GM18508 (cell line): ENCODE results near the gene ZNF253.
"Not testable (repeated sequence)": the region's sequence is repeated elsewhere in the genome, so short reads cannot be mapped to it uniquely, and the experiment has no call there.

Source experiments
- ATAC-seq: cut with Tn5 transposase; IDR thresholded peaks from one replicate; pipeline ENCODE4 v1.9.1; 2021; ENCODE audit warnings: moderate number of reproducible peaks; ENCODE audit not compliant: insufficient read depth, unreplicated experiment

ZNF253 gene

DNA sequence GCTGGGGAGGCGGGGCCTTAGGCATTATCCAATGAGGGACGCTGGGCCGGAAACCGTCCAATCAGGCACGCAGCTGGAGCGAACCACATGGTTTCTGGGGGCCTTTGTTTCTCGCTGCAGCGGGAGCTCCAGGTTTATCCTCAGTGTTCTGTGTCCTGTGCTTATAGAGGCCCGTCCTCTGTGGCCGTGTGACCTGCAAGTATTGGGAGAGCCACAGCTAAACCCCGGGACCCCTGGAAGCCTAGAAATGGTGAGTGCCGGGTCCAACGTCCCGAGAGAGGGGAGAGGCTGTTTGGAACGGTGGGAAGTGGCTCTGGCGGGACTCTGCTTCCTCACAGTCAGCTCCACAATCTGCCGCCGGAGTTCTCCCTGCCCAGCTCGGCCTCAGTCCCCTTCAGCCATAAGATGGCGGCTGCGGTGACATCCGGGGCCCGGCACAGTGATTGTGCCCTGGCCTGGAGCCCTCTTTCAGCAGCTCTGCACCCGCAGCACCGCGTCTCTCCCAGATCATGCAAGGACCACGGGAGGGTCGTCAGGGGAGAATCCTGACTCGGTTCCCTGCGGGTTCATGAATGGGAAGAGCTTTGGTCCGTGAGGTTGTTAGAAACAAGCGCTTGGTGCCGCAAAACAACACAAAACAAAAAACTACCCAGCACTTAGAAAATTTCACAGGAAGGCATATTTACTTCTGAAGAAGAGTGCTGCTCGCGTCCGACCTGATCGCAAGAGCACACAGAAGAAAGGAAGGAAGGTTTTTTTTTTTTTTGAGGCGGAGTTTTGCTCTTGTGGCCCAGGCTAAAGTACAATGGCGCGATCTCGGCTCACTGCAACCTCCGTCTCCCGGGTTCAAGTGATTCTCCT, at the start of gene ZNF253:
ZNF253 (plus strand) TSS at position 133 of the 861 bp plus-strand sequence; CDS start at position 248, 115 bp downstream.
- peak; percentile 98 for ATAC-seq

DNA sequence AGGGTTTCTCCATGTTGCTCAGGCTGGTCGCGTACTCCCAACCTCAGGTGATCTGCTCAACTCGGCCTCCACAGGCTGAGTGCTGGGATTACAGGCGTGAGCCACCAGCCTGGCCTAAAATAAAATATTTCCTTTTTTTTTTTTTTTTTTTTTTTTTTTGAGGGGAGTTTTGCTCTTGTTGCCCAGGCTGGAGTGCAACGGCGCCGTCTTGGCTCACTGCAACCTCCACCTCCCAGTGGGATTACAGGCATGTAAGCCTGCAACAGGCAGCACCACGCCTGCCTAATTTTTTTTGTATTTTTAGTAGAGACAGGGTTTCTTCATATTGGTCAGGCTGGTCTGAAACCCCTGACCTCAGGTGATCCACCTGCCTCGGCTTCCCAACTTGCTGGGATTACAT, 49.0 kb upstream of the ZNF253 start:
- no peak for ATAC-seq

DNA sequence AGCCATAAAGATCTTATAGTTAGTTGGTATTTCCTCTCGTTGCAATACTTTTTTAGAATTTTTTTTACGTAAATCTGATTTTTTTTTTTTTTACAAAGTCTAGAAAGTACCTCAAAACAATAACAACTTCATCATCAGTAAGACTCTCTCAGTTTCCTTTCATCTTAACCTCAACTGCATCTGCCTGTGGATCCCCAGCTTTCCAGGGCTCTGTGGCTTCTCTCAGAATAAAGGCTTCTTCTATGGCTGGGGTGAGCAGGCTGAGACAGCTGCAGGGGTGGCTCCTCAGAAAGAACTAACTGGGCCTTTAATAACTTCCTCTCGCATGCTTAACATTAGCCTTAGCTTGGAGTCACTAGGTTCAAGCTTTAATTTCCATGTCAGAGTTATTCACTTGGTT, 48.3 kb upstream of the ZNF253 start:
- ATAC-seq, result no peak

DNA sequence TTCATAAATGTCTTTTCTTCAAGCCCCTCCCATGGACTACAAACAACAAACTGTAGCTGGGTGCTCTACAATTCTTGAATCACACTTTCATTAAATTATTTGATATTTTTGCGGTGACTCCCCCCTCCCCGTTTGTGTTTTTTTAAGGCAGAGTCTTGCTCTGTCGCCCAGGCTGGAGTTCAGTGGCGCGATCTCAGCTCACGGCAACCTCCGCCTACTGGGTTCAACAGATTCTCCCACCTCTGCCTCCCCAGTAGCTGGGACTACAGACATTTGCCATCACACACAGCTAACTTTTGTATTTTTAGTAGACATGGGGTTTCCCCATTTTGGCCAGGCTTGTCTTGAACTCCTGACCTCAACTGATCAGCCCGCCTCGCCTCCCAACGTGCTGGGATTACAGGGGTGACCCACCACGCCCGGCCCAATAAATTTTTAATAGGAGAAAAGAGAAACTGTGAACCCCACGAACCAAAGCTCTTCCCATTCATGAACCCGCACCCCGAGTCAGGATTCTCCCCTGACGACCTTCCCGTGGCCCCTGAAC, 44.8 kb upstream of the ZNF253 start:
- no peak for ATAC-seq

DNA sequence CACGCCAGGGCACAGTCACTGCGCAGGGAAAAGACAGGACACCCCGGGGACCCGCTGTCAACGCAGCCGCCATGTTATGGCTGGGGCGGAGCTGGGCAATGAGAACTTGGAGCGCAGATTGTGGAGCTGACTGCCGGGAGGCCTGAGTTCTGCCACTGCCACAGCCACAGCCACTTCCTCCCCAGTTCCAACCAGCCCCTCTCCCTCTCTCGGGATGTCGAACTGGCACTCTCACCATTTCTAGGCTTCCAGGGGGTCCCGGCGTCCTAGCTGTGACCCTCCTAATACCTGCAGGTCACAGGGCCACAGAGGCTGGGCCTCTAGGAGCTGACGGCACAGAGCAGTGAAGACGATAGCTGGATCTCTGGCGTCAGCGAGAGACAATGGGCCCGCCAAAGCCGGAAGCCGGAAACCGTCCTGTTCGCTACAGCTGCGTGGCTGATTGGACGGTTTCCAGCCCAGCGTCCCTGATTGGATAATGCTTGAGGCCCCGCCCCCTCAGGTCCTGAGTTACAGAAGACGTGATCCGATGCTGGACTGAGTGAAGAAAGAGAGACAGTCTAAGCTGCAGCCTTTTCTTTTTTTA, 44.2 kb upstream of the ZNF253 start, which contains the start of gene ZNF506:
ZNF506 (minus strand) TSS at position 385 of the 586 bp plus-strand sequence; CDS start at position 238, 147 bp downstream.
- peak; percentile 61 for ATAC-seq

DNA sequence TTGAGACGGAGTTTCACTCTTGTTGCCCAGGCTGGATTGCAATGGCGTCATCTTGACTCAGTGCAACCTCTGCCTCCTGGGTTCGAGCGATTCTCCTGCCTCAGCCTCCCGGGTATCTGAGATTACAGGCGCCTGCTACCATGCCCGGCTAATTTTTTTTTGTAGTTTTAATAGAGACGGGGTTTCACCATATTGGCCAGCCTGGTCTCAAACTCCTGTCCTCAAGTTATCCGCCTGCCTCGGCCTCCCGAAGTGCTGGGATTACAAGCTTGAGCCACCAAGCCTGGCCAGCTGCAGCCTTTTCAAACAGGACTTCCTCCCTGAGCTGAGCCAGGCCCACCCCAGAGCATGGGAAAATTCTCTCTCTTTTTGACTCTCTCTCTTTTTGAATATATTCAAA, 43.7 kb upstream of the ZNF253 start:
- ATAC-seq, result not testable (repeated sequence)

DNA sequence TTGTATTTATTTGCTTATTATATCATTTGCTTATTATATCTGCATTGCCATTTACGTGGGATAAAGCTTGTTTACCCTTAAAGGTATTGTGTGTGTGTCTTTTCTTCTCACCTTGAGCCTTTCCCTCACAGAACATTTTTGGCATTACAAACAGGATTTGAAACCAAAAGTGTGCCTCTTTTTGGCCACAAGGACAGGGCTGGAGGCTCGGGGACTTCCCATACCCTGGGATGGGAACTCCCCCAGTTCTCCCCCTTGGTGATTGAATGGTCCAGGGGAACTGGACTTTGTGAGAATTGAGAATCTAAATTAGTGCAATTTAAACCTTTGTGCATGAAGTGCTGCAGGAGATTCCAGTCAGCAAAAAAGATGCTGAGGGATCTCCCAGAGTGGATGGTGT, 41.8 kb upstream of the ZNF253 start:
- no peak for ATAC-seq

DNA sequence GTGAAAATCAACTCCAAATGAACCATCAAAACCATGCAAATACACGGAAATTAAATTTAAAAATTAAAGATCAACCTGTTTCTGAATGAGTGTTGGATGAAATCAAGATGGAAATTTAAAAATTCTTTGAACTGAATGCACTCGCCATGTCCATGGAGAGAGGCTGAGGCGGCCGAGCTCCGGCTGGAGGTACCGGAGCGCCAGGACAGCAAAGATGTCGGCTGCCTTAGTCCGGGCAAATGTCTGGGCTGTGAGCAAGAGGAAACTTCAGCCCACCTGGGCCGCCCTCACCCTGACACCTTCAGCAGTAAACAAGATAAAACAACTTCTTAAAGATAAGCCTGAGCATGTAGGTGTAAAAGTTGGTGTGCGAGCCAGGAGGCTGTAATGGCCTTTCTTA, 38.8 kb upstream of the ZNF253 start:
- ATAC-seq, result no peak

DNA sequence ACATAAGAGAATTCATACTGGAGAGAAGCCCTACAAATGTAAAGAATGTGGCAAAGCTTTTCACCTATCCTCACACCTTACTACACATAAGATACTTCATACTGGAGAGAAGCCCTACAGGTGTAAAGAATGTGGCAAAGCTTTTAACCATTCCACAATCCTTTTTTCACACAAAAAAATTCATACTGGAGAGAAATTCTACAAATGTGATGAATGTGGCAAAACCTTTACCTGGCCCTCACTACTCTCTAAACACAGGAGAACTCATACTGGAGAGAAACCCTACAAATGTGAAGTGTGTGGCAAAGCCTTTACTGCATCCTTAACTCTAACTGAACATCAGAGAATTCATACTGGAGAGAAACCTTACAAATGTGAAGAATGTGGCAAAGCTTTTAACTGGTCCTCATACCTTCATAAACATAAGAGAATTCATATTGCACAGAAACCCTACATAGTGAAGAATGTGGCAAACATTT, 30.1 kb upstream of the ZNF253 start:
- ATAC-seq, result no peak

DNA sequence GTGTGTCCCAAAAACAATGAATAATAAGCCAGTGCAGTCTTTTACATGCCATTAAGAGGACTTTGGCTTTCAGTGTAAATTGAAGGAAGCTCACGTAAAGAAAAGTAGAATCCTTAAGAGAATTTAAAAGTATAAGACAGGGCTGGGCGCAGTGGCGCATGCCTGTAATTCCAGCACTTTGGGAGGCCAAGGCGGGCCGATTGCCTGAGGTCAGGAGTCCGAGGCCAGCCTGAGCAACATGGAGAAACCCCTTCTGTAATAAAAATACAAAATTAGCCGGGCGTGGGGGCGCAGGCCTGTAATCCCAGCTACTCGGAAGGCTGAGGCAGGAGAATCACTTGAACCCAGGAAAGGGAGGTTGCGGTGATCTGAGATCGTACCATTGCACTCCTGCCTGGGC, 17.9 kb upstream of the ZNF253 start:
- ATAC-seq, result no peak

DNA sequence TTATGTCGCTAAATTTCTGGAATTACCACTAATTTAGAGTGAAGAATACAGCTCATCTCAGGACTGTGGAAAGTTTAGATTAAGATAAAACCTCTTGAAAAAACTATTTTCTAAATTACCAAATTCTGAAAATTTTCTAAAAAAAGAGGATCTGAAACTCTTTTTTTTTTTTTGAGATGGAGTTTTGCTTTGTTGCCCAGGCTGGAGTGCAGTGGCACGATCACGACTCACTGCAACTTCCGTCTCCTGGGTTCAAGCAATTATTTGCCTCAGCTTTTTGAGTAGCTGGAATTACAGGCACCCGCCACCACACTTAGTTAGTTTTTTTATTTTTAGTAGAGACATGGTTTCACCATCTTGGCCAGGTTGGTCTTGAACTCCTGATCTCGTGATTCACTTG, 16.6 kb upstream of the ZNF253 start:
- no peak for ATAC-seq

DNA sequence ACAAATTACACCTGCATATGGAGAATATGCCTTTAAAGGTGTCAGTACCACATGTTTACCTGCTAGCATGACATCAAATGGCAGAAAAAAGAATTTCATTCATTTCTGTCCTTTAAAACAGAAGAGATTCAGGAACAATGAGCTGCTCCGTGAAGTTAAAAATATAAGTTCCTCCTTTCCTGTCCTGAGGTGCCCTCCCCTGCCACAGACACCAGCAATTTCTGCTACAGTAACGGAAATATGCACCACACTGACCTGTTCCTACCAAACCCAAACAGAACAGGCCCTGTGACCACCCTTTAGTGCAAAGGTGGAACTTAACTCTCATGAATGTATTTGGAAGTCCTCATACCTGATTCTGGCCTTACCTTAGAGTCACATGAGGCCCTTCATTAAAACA, 13.9 kb upstream of the ZNF253 start:
- ATAC-seq, result not testable (repeated sequence)

DNA sequence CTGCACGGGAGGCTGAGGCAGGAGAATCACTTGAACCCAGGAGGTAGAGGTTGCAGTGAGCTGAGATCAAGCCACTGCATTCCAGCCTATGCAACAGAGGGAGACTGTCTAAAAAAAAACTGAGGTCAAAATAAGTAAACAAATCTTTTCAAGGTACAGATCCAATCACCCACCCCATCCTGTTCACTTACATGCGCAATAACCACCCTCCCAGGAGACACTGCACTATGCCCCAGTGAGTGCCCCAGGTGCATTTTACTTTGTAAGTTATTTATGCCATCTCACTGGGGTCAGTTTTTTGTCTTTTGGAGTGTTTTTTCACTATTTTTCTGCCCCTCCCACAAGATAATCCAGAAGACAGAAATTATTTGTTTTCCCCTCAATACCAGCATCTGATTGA, 6.9 kb upstream of the ZNF253 start:
- no peak for ATAC-seq

DNA sequence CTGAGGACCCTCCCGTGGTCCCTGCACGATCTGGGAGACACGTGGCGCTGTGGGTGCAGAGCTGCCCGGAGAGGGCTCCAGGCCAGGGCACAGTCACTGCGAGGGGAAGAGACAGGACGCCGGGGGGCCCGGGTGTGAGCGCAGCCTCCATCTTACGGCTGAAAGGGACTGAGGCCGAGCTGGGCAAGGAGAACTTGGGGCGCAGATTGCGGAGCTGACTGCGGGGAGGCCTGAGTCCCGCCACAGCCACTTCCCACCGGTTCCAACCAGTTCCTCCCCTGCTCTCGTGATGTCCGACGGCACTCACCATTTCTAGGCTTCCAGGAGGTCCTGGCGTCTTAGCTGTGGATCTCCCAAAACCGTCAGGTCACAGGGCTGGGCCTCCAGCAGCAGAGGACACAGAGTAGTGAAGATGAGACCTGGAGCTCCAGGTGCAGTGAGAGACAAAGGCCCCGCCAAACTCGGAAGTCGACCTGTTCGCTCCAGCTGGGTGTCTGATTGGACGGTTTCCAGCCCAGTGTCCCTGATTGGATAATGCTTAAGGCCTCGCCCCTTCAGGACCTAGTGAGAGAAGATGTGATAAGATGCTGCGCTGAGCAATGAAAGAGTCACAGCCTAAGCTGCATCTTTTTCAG, 4.8 kb upstream of the ZNF253 start:
- ATAC-seq, result no peak

DNA sequence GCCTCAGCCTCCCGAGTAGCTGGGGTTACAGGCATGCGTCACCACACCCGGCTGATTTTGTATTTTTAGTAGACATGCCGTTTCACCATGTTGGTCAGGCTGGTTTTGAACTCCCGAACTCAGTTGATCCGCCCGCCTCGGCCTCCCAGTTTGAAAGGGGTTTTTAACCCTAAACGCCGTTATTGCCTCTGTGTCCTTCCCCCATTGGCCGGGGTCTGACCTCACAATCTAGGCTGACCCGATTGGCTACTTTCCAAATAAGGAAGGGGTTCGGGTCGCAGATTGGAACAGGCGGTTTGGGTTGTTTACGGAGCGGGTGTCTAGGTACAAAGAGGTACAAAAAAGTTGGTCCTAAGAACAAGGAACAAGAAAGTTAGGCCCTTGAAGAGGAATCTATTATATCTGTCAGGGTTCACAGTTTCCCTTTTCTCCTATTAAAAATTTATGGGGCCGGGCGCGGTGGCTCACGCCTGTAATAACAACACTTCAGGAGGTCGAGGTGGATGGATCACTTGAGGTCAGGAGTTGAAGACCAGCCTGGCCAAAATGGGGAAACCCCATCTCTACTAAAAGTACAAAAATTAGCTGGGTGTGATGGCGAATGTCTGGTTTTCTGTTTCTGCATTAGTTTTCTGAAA, 1.0 kb downstream of the ZNF253 start:
- ATAC-seq, result no peak

DNA sequence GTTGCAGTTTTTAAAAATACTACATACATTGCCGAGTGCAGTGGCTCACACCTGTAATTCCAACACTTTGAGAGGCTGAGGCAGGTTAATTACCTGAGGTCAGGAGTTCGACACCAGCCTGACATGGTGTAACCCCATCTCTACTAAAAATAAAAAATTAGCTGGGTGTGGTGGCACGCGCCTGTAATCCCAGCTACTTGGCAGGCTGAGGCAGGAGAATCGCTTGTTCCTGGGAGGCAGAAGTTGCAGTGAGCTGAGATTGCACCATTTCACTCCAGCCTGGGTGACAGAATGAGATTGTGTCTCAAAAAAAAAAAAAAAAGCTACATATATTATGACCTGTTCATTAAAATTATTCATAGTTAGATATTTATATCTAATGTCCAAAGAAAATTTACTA, 4.4 kb downstream of the ZNF253 start:
- not testable (repeated sequence) for ATAC-seq

DNA sequence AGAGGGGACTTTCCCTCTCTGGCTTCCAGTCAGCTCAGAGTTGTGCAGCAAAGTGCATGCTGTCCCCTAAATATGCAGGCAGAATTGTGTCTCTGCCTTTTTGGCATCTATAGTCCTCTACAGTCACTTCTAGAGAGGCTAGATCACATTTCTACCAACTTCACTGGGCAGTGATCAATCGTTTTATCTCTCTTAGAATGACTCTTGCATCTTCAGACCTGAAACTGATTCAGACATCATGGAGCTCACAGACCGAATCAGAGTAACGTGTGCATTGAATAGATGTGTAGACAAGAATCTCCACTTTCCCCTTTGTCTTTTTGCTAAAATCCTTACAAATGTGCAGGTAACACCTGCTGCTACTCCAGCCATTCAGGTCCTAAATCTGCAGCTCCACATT, 6.2 kb downstream of the ZNF253 start:
- ATAC-seq, result no peak

DNA sequence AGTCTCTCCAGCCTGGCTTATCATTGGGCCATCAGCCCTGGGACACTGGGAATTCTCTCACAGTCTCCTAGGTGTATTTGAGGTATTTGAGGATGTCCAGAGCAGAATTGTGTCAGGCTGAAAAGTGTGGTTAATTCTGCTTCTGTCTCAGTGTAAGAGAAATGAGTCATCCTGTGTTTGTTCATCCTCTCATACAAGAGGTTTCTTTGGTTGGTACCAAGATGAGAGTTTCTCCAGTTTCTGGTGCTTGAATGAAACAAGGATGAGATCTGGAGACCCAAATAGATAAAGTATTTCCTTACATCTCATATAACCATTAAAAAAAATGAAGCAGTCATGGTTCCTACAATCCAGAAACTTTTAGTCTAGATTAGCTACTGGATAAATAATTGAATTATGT, 7.7 kb downstream of the ZNF253 start:
- no peak for ATAC-seq

DNA sequence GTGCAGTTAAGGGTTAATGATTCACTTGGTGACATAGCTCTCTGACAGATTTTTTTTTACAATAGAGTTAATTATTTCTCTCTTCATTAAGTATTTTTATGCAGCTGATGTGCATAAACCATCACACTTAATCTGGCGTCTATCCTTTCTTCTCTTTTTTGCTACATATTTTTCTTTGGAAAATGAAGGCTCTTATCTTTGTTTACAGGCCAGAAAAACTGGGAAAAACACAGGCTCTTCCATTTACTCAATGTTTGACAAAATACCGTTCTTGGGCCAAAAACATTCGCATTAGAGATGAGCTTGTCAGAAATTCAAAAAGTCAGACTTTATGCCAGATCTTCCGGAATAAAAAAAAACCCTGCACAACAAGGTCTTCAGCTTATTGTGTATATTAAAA, 12.0 kb downstream of the ZNF253 start:
- ATAC-seq, result no peak

DNA sequence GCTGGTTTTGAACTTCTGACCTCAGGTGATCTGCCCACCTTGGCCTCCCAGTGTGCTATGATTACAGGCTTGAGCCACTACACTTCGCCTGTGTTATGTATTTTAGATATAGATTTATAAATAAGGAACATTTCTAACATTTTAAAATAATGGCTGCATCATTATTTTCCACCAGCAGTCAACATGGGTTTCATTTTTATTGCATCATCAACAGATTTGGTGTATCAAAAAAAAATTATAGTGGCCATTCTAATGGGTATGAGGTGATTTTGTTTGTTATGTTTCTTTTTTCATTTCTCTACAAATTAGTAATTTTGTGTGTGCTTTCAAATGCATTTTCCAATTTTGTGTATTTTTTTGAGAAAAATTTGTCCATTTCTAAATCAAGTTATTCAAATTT, 18.9 kb downstream of the ZNF253 start:
- no peak for ATAC-seq
